Measurements from ENCODE around the gene AGPAT2.

Gene AGPAT2

GRCh38 chr9:136686794-136687711 is at the start of gene AGPAT2:
Gene AGPAT2, minus strand, starts transcription at chr9:136687457. Its CDS starts 100 bp downstream, at chr9:136687357.
- no peak for FAIRE-seq

GRCh38 chr9:136735812-136736480 is 48.7 kb upstream of the AGPAT2 start:
- no peak for FAIRE-seq

DNA sequence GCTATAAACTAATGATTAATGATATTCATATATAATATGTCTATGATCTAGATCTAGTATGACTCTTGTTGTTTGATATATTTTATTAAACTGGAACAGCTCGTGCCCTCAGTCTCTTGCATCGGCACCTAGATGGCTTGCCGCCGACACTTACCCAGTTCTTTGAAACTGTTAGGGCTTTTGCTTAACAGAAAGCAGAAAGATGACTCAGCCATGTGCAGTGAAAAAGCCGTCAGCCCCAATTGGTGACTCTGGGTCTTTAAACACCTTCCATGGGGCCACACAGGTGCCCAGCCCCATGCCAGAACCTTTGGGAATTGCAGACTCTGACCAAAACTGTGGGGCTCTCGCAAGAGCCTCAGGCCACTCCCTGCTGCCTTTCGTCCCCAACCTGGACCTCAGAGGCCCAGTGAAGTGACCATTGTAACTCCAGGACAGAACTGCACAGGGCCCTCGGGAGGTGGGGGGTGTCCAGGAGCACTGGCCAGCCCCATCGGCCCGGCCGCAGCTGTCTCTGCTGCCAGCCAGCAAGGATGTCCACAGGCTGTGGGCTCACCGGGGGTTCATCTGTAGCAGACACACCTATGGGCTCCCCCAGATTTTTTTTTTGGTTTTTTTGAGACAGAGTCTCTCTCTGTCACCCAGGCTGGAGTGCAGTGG is 47.7 kb upstream of the AGPAT2 start:
- FAIRE-seq = no peak

GRCh38 chr9:136733611-136734010 is 46.4 kb upstream of the AGPAT2 start:
- no peak for FAIRE-seq

GRCh38 chr9:136732444-136733178 is 45.4 kb upstream of the AGPAT2 start:
- FAIRE-seq = no peak

GRCh38 chr9:136729926-136730325 is 42.7 kb upstream of the AGPAT2 start:
- no peak for FAIRE-seq

- FAIRE-seq = no peak
Measured at GRCh38 chr9:136729144-136729543, 41.9 kb upstream of the AGPAT2 start.

GRCh38 chr9:136728548-136729123 is 41.4 kb upstream of the AGPAT2 start:
- no peak for FAIRE-seq

DNA sequence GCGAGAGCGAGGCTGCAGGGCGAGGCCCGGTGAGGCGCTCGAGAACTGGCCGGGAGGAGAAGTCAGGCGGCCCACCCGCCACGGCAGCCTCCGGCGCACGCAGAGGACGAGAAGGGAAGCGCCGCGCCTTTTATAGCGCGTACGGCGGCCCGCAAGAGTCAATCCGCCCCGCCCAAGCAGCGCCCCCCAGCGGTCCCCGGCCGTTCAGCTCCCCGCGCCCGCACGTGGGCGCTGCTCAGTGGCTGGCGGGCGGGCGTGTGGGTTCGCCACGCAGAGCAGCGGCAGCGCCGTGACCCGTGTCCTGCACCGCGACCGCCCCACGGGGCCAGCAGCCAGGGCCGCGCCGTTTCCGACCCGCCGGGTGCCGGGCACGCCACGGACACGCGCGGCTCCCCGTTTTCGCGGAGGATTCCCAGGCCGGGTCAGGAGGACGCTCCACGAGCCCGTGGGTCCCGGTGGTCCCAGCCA is 40.9 kb upstream of the AGPAT2 start:
- no peak for FAIRE-seq

- no peak for FAIRE-seq
Measured at GRCh38 chr9:136726631-136727191, 39.5 kb upstream of the AGPAT2 start.

- no peak for FAIRE-seq
Measured at GRCh38 chr9:136726118-136726517, 38.9 kb upstream of the AGPAT2 start.

- FAIRE-seq = no peak
Measured at GRCh38 chr9:136725612-136726011, 38.4 kb upstream of the AGPAT2 start.

GRCh38 chr9:136724772-136725171 is 37.5 kb upstream of the AGPAT2 start:
- no peak for FAIRE-seq

DNA sequence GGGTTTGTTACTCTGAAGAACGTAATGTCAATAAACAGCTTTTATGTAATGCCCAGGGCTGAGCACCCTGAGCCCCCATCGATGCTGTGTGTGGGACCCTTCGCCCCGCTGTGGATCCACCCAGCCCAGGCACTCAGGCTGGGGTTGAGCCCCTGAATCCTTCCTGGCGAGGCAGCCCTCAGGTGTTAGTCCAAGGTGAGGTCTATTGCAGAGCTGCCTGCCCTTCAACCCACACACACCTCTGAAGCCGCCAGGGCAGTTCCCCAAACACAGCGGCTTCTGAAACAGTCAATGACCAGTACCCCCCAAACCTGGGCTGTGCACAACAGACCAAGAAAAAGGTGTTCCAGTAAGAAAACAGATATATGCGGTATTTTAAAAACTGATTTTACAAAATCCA is 36.7 kb upstream of the AGPAT2 start:
- no peak for FAIRE-seq

DNA sequence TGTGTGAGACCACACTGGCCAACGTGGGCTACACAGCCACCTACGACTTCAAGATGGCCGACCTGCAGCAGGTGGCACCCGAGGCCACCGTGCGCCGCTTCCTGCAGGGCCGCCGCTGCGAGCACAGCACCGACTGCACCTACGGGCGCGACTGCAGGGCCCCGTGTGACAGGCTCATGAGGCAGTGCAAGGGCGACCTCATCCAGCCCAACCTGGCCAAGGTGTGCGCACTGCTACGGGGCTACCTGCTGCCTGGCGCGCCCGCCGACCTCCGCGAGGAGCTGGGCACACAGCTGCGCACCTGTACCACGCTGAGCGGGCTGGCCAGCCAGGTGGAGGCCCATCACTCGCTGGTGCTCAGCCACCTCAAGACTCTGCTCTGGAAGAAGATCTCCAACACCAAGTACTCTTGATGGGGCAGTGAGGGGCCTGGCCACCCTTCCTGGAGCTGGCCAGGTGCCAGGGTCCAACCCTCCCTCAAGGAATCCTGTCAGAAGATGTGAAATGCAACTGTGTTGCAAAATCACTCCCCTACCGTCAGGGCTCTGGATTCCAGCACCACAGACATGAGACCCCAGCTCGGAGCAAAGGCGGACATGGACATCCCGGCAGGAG is 36.2 kb upstream of the AGPAT2 start:
- no peak for FAIRE-seq

- FAIRE-seq = no peak
Measured at GRCh38 chr9:136722969-136723356, 35.7 kb upstream of the AGPAT2 start.

DNA sequence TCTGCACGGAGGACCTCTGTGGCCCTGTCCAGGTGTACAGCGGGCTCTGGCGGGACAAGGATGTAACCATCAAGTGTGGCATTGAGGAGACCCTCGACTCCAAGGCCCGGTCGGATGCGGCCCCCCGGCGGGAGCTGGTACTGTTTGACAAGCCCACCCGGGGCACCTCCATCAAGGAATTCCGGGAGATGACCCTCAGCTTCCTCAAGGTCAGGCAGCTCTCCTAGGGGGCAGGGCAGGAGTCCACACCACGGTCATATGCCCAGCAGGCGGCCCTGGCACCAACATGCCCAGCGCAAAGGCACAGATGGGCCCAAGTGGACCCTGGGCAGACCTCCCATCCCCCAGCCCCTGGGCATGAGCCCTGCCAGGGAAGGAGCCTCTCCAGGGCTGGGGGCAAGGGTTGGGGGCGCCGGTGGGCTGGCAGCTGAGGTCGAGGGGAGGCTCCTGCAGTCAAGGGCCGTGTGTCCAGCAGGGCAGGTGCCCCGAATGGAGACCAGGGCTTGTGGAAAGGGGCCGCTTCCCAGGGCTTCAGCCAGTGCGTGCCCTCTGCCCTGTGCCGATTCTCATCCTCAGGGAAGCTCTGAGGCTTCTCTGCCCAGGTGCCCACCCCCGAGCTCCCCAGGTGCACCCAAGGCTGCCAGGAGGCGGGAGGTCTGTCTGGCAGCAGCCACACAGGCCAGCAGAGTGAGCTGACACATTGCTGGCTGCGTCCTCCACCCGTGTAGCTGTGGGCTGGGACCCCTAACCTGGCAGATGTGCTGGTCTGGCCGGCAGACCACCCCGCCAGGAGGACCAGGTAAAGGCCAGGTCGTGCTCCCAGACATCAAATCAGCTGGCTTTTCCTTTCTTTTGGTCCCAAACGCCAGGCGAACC is 35.1 kb upstream of the AGPAT2 start:
- no peak for FAIRE-seq

DNA sequence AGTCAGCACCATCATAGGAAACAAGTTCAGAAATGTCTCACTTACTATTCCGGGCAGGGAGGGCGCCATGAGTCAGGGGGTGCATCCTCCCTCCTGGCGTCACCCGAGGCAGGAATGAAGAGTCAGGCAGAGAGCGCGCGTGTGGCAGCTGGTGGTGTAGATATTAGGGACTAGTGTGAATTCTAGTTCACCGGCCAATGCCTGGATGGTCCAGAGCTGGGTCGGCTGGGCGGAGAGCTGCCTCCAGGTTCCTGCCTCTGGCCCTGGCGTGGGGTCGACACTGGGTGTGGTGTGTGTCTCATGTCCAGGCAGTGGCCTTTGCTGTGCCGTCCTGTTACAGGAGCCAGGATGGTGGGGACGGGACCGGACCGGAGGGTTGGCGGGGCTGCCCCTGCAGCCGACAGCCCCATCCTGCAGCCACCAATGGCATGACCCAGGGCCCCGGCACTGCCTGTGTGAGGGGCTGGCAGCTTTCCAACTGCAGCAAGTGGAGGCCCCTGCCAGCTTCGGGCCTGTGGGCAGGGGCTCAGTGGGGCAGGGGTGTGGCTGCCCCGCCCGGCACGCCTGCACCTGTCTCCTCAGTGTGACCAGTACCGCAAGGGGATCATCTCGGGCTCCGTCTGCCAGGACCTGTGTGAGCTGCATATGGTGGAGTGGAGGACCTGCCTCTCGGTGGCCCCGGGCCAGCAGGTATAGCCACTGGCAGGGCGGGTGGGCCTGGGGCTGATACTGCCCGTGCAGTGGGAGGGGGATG is 34.3 kb upstream of the AGPAT2 start:
- no peak for FAIRE-seq

GRCh38 chr9:136720898-136721338 is 33.7 kb upstream of the AGPAT2 start:
- no peak for FAIRE-seq

Data from A204.1 (cell line).